SU-DHL-6 (cell line): ENCODE data around the gene TCP11L1.
A peak's percentile ranks its signal among the peaks of the same experiment; 100 is the strongest.

ENCODE experiments used
- H2AFZ ChIP-seq: fragments of 200-600 bp; sonication (generic); 2 replicates; pipeline ENCODE4 v1.6.1; 2014; ENCODE audit warnings: low read depth, mild to moderate bottlenecking, moderate library complexity, mixed read lengths, antibody characterized with exemption, low read length; ENCODE audit not compliant: severe bottlenecking
- H3F3A ChIP-seq: fragments of 200-600 bp; shearing (Covaris generic); 2 replicates; pipeline ENCODE4 v1.6.0; 2016; ENCODE audit warnings: antibody characterized with exemption, mild to moderate bottlenecking; ENCODE audit not compliant: insufficient read depth
- H3K27ac ChIP-seq: fragments of 200-600 bp; sonication (generic); 2 replicates; pipeline ENCODE4 v1.5.1; 2016; ENCODE audit warnings: low read depth, mild to moderate bottlenecking, low read length, moderate library complexity, mixed read lengths
- H3K27me3 ChIP-seq: fragments of 200-600 bp; sonication (generic), shearing (Covaris generic); 2 replicates; pipeline ENCODE4 v1.6.0; 2014; ENCODE audit warnings: mild to moderate bottlenecking, low read length
- H3K36me3 ChIP-seq: fragments of 200-600 bp; sonication (generic); 2 replicates; pipeline ENCODE4 v1.6.1; 2014; ENCODE audit warnings: mild to moderate bottlenecking, low read length, mixed read lengths
- H3K4me2 ChIP-seq: fragments of 300-600, 200-600 bp; shearing (Covaris generic), sonication (generic); 2 replicates; pipeline ENCODE4 v1.6.0; 2014; ENCODE audit warnings: low read length, low read depth, mild to moderate bottlenecking; ENCODE audit not compliant: poor library complexity, severe bottlenecking
- H3K4me3 ChIP-seq: fragments of 200-600 bp; sonication (generic); 2 replicates; pipeline ENCODE4 v1.5.1; 2014; ENCODE audit warnings: antibody characterized with exemption, low read length, mild to moderate bottlenecking, mixed read lengths; ENCODE audit not compliant: insufficient read depth, poor library complexity, severe bottlenecking
- H3K79me2 ChIP-seq: fragments of 200-600 bp; sonication (generic); 2 replicates; pipeline ENCODE4 v1.6.1; 2014; ENCODE audit warnings: mild to moderate bottlenecking, low read length, moderate library complexity; ENCODE audit not compliant: insufficient read depth
- H3K9ac ChIP-seq: fragments of 200-600 bp; sonication (generic); 2 replicates; pipeline ENCODE4 v1.7.0; 2014; ENCODE audit warnings: mild to moderate bottlenecking, low read length
- H3K9me2 ChIP-seq: fragments of 200-600 bp; sonication (generic); replicated peaks from 2 replicates; pipeline ENCODE4 v1.6.1; 2014; ENCODE audit warnings: low read length; ENCODE audit not compliant: insufficient read depth
- H3K9me3 ChIP-seq: fragments of 200-600 bp; sonication (generic); 2 replicates; pipeline ENCODE4 v1.6.1; 2014; ENCODE audit warnings: low read length, mixed read lengths; ENCODE audit not compliant: insufficient read depth
- H4K20me1 ChIP-seq: fragments of 200-600 bp; sonication (generic); 2 replicates; pipeline ENCODE4 v1.6.1; 2014; ENCODE audit warnings: low read depth, mild to moderate bottlenecking, antibody characterized with exemption, low read length, moderate library complexity, mixed read lengths
- EZH2phosphoT487 ChIP-seq: fragments of 200-600 bp; sonication (generic), shearing (Covaris generic); conservative IDR thresholded peaks from 2 replicates; pipeline ENCODE4 v1.6.1; 2018; ENCODE audit warnings: mild to moderate bottlenecking, antibody characterized with exemption, low read length, moderate library complexity, mixed read lengths
- TF ChIP-seq, protein P1 (sequence below): fragments of 200-600 bp; sonication (generic); IDR thresholded peaks from one replicate; pipeline ENCODE4 v1.5.1; 2017; ENCODE audit warnings: antibody characterized with exemption, mild to moderate bottlenecking, low read length, moderate library complexity; ENCODE audit not compliant: insufficient read depth, poor library complexity, severe bottlenecking

Gene TCP11L1, protein sequence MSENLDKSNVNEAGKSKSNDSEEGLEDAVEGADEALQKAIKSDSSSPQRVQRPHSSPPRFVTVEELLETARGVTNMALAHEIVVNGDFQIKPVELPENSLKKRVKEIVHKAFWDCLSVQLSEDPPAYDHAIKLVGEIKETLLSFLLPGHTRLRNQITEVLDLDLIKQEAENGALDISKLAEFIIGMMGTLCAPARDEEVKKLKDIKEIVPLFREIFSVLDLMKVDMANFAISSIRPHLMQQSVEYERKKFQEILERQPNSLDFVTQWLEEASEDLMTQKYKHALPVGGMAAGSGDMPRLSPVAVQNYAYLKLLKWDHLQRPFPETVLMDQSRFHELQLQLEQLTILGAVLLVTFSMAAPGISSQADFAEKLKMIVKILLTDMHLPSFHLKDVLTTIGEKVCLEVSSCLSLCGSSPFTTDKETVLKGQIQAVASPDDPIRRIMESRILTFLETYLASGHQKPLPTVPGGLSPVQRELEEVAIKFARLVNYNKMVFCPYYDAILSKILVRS

DNA sequence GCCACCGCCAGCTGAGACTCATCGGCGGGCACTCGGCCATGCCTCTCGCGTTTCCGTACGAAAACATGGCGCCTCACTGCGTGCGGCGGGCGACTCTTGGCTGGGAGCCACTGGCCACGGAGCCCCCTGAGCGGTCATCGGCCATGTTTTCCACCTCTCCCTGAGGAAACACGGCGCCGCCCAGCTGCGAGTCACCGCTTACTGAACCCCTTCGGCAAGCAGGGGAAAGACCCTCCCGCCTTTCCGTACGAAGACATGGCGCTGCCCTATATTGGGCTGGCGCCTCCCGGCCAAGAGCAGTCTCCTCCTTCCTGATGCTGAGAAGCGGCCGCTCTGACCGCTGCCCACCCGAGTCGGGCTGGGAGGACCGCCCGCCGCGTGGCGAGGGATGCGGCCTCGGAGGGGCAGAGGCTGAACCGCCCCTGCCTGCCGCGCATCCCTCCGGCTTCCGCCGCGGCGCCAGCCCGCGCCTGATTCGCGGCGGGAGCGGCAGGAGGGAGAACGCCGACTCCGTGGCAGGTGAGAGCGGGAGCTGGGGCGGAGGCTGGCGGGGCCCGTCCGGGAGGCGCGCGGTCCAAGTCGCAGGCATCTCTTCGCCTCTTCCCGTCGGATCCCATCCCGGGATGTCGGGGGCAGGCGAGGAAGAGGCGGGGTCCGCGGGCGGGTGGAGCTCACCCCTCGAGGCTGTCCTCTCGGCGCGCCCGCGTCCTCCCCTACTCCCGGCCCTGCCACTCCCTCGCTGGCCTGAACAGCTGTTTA lies at the start of gene TCP11L1:
TSS of gene TCP11L1 (plus strand) at position 299 of the 759 bp plus-strand sequence. CDS start 4,202 bp downstream, outside the sequence.
- H3F3A ChIP-seq, result peaks cover 13% of the 10 kb centered on the region
- H3K9ac ChIP-seq, result peak within 1 kb of the TSS; percentile 87
- H3K4me3 ChIP-seq, result peak within 1 kb of the TSS; percentile 75
- H3K27ac ChIP-seq, result peak within 1 kb of the TSS; percentile 77
- no peaks in the 10 kb centered on the region for H4K20me1 ChIP-seq
- TF ChIP-seq, protein P1, sequence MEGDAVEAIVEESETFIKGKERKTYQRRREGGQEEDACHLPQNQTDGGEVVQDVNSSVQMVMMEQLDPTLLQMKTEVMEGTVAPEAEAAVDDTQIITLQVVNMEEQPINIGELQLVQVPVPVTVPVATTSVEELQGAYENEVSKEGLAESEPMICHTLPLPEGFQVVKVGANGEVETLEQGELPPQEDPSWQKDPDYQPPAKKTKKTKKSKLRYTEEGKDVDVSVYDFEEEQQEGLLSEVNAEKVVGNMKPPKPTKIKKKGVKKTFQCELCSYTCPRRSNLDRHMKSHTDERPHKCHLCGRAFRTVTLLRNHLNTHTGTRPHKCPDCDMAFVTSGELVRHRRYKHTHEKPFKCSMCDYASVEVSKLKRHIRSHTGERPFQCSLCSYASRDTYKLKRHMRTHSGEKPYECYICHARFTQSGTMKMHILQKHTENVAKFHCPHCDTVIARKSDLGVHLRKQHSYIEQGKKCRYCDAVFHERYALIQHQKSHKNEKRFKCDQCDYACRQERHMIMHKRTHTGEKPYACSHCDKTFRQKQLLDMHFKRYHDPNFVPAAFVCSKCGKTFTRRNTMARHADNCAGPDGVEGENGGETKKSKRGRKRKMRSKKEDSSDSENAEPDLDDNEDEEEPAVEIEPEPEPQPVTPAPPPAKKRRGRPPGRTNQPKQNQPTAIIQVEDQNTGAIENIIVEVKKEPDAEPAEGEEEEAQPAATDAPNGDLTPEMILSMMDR, result no peak
- no peak for TF ChIP-seq EZH2phosphoT487
- H3K79me2 ChIP-seq, result no peaks in the 10 kb centered on the region
- H3K36me3 ChIP-seq, result no peaks in the 10 kb centered on the region
- no peaks in the 10 kb centered on the region for H3K9me2 ChIP-seq
- H3K9me3 ChIP-seq, result no peaks in the 10 kb centered on the region
- peak within 1 kb of the TSS; percentile 67 for H3K4me2 ChIP-seq
- peak within 1 kb of the TSS; percentile 91 for H2AFZ ChIP-seq
- H3K27me3 ChIP-seq, result no peaks in the 10 kb centered on the region

DNA sequence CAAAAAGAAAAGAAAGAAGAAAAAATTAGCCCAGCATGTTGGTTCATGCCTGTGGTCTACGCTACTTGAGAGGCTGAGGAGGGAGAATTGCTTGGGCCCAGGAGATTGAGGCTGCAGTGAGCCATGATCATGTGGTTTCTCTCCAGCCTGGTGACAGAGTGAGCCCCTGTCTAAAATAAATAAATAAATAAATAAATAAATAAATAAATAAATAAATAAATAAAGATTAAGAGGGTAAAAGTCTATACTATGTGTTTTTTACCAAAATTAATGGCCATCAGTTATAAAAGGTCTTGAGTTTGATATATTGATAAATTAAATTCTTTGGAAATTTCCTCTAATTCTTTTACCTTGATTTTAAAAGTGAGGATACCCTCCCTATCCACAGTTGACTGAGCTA lies 48.9 kb upstream of the TCP11L1 start:
- no peaks in the 10 kb centered on the region for H3K36me3 ChIP-seq
- H2AFZ ChIP-seq, result no peak overlapping the region
- H4K20me1 ChIP-seq, result no peaks in the 10 kb centered on the region
- H3K4me2 ChIP-seq, result no peak overlapping the region
- no peaks in the 10 kb centered on the region for H3K9me3 ChIP-seq
- no peak overlapping the region for H3K27ac ChIP-seq
- TF ChIP-seq EZH2phosphoT487, result no peak
- no peak overlapping the region for H3K4me3 ChIP-seq
- H3K9ac ChIP-seq, result no peak overlapping the region
- no peaks in the 10 kb centered on the region for H3K9me2 ChIP-seq
- no peaks in the 10 kb centered on the region for H3K27me3 ChIP-seq
- no peaks in the 10 kb centered on the region for H3F3A ChIP-seq
- H3K79me2 ChIP-seq, result no peaks in the 10 kb centered on the region

DNA sequence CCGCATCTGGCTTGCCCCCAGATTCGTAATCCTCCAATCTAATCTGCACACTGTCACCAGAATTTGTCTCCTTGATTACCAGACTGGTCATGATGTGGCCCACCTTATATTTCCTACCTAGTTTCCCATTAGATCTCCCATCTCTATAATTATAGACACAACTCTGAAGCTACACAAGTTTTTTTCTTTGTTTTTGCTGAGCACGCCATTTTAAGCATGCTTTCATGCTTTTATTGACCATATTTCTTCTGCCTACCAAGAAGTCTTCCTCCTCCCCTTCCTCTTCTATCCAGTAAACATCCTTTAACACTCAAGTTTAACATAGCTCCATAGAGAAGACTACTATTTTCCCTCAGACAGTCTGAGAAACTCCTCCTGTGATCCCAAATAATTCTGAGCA lies 47.9 kb upstream of the TCP11L1 start:
- Histone ChIP-seq H3K27me3 (no peaks in the 10 kb centered on the region), H3K27ac (no peak overlapping the region), H2AFZ (no peak overlapping the region), H4K20me1 (no peaks in the 10 kb centered on the region), H3K9ac (no peak overlapping the region), H3K79me2 (no peaks in the 10 kb centered on the region), H3K9me3 (no peaks in the 10 kb centered on the region), H3K4me3 (no peak overlapping the region), H3K36me3 (no peaks in the 10 kb centered on the region), H3K4me2 (no peak overlapping the region), H3K9me2 (no peaks in the 10 kb centered on the region), H3F3A (no peaks in the 10 kb centered on the region)
- no peak for TF ChIP-seq EZH2phosphoT487
- TF ChIP-seq, protein P1, result no peak
